NCI-H146 treated with DMSO at 0.1 percent for 48 hours (cell line): Measurements from ENCODE around the gene PRMT7.

Source experiments
- DNase-seq: peaks from one replicate; lab custom pipeline; 2025; ENCODE audit not compliant: unreplicated experiment; lab: John Stamatoyannopoulos, UW

Gene PRMT7

DNA sequence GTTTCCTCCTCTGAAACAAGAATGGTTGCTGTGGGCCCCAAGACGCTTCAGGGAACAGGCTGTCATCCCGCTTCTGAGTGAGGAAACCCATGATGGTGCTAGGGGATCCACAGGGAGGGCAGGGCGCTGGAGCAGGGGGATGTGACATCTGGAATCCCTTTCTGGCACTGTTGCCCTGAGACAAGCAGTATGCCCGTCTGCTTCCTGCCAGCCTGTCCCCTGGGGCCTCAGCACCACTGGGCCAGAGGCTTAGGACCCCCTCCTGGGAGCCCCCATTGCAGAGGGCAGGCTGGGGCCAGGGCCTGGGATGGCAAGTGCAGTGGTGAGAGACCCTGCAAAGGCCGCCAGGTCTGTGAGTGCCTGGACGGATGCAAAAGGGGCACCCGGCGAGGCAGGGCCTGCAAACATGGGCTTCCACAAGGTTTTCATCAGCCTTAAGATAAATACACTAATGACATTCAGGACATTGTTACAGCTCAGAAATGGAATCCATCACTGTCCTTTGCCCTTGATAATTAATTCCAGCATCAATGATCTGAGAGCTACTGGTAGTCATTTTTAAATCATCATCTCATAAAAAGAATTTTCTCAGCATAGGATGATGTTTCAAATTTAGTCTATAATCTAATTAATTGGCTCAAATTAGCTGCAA is 51.6 kb downstream of the PRMT7 start:
- no peak for DNase-seq

DNA sequence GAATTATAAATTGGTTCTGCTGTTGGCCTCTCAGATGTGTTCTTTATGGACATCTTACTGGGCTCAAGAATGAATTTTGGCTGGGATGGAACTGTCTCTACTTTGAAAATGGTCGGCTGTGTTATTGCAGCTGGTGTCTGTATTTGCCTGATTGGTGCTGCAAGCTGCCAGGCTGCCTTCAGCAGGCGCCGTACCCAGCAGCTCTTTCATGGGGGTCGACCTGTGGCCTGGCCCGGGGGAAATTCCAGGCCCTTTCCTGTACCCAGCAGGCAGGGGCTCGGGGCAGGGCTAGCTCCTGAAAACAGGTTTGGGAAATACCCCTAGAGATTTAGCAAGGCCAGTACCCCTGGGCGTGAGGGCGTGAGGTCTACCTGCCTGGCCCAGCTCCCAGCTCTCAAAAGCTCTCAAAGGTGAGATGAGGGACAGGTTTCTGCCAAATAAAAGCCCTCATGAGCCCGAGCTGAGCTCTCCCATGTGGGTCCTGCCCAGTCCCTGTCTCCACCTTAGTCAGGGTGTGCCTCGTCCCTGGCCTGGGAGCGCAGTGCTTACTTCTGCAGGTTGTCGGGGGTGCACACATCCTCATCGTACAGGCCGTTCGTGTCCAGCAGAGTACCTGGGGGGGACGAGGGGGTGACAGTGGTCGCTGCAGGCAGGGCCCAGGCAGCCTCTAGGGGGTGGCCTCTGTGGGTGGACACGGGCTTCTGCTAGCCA is 52.3 kb downstream of the PRMT7 start:
- DNase-seq: no peak

DNA sequence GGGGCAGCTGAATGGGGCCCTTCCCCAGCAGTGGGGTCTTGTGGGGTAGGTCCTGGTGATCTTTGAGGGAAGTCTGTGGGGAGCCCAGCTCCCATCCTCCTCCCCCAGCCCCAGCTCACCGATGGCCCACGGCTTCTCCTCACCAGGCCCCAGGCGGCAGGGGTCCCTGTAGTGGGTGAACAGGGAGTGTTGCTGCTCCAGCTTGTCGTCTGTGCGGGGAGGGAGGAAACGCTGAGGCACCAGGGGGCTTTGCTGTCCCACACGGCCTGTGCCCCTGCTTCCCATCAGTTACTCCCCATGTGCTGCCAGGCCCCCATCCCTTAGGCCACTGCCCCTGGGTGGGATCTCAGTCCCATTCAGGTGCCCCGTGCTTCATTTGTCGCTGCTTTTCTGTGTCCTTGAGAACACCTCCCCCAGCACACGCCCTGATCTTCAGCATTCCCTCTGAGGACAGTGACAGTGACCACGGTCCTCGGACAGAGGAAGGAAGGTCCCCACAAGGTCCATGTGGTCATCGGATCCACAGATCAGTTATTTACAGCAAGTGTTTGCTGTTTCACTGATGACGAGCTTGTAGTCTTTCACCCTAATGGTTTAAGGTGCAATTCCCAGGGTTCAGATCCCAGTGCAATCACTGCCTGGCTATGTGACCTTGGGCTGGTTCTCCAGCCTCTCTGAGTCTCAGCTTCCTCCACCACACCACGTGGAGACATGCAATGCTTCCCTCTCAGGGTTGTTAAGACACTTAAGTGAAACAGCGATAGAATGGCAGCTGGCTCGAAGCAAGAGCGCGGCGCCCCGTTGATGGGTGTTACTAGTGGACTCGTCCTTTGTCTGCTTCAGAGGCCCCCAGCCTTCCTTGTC is 53.1 kb downstream of the PRMT7 start:
- no peak for DNase-seq

DNA sequence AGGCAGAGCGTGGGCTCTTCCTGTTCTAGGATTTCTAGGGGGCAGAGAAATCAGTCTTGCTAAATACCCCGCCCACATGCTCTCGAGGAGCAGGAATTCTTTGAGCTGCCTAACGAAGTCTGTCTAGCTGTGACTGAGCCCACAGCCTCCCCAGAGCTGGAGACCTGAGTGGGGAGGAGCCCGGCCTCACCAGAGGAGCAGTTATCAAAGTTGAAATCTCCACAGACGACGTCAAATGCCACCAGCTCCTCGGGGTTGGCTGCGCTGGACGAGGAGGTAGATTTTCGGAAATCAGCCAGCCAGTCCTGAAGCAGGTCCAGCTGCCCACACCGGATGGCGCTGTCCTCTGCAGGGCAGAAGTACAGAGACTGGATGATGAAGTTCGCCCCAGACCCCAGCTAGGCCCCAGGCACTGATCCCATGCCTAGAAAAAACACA is 53.8 kb downstream of the PRMT7 start:
- DNase-seq: no peak

DNA sequence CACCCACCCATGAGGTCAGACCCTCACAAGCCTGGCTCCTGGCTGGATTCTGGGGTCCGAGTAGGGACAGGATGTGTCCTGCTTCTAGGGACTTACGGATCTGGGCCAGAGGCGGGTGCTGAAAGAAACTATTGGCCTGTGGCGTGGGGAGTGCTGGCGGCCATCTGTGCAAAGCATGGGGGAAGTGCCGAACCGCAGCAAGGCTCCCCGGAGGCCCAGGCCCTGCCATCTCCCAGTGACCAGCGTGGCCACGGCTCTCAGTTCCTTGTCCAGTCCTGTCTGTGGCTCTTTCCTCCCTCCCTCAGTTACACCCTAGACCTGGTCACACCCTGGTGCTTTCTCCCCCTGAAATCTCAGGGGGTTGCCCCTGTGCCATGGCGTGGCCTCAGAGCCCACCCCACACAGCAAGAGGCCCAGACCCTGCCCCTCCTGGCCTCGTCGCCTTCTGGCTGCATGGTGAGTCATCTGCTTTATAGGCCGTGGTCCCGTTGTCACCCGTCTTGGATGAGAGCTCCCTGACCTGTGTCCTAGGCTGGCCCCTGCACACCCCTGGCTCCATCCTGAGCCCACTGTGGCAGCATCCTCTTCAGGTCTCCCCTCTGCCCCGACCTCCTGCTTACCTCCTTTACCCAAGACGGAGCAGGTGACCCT is 54.5 kb downstream of the PRMT7 start:
- DNase-seq: no peak

GRCh38 chr16:68366062-68366461 is 55.2 kb downstream of the PRMT7 start:
- DNase-seq: no peak

- no peak for DNase-seq
Measured at GRCh38 chr16:68367030-68367429, 56.2 kb downstream of the PRMT7 start.

DNA sequence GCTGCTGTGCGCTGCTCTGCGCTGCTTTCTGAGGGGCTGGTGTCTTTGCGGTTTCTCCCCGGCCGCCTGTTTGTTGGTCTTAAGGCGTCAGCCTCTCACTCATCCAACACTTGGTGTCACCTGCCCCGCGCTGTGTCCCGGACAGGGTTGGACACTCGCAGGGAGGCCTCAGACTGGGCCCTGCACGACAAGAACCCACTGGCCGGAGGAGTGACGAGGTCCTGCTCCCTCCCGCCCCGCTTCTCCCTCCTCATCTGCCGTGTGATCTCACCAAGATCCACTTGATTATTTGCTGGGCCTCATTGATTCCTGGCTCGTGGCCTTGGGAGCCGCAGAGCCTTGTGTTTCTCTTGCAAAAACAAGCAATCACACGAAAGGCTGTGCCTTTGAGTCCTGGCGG is 56.6 kb downstream of the PRMT7 start:
- no peak for DNase-seq

DNA sequence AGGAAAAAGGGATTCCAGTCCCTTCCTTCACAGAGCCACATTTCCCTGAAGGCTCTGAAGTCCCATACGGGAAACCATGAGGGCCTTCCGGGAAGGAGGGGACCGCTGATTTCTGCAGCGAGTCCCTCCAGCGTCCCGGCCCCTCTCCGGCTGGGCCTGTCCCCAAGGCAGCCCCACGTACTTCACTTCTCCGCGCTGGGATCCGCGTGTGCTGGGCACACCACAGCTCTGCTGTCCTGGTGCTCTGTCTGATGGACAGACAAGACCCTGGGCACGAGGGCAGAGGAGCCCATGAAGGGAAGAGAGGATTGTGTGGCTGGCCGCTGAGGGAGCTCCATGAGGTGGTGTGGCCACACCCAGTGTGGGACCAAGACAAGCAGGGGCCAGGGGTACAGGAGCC is 57.1 kb downstream of the PRMT7 start:
- no peak for DNase-seq

DNA sequence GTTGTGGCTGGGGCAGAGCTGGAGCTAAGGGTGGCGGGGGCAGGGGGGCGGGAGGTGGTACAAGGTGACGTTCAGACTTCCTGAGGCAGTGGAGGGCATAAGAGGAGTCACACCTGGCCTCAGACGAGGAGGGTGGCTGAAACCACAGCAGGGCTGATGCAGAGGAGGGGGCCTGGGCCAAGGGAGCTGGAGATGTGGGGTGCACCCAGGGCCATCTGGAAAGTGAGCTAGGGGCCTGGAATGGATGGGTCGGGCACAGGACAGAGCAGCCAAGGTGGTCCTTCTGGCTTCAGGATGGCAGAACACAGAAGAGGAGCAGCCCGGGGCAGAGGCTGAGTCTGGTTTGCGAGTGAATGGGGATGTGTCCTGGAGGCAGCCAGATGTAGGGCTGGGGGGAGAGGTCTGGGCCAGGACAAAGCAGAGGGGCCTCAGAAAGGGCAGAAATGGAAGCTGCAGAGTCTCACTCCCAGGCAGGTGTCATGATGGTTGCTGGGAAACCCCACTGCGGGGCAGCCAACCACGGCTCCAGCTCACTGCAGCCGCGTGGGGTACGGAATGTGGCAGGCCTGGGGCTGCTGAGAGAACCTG is 57.6 kb downstream of the PRMT7 start:
- no peak for DNase-seq

DNA sequence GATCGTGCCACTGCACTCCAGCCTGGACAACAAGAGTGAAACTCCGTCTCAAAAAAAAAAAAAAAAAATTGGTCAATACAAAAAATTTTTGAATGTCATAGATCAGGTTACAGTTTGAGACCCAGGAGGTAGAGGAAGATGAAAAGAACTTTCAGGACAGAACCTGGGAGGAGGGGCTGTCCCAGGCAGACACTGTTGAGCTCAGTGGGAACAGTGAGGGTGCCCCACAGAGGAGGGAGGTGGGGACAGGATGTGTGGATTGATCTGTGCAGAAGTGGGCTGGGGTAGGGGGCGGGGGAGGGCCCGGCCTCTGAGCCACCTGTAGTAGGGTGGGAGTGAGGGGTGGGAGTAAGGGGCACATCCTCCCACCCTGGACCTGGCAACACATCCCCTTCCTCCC is 58.3 kb downstream of the PRMT7 start:
- no peak for DNase-seq

- DNase-seq: no peak
Measured at GRCh38 chr16:68369697-68370580, 59.1 kb downstream of the PRMT7 start.

DNA sequence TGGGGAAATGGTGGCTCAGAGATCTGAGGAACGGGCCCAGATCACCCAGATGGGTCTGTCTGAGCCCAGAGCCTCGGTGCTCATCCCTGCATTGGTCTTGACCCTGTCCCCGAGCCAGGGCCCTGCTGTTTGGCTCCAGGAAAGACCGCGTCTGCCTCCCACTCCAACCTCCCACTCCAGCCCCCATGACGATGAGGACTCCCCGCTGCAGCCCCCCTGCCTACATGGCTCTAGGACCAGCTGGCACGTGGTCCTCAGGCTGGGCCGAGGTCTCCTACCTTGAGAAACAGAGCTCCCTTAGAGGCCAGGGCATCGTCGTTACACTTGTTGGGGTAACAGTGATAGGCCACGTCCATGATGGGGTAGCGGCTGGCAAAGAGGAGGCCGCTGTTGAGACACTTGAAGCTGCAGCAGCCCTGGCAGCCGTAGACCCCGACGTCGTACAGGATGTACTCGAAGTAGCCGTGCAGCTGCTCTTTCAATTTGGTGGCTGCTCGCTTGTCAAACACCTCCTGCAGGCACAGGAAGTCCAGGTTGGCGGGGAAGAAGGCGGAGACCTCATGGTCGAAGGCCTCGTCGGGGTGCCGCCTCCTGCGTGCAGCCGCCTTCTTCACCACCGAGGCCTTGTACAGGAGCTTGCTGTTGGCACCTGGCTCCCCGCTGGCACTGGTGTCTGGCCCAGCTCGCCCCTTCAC is 59.9 kb downstream of the PRMT7 start:
- no peak for DNase-seq

DNA sequence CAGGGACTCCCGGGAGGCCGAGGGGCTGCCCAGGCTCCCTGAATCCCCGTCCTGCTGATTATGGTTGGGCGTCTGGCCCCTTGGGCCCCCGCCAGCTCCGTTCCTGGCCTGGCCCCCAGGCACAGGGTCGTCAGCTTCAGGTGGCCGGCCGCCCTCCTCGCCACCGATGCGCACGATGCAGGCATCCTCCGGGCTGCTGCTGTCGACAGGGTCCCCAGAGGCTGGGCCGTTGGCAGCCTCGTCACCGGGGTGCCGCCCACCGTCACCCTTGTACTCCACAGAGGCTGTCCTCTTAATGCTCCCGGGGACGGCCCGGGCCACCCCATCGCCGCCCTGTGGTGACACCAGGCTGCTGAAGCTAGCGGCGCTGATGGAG is 60.4 kb downstream of the PRMT7 start:
- no peak for DNase-seq

DNA sequence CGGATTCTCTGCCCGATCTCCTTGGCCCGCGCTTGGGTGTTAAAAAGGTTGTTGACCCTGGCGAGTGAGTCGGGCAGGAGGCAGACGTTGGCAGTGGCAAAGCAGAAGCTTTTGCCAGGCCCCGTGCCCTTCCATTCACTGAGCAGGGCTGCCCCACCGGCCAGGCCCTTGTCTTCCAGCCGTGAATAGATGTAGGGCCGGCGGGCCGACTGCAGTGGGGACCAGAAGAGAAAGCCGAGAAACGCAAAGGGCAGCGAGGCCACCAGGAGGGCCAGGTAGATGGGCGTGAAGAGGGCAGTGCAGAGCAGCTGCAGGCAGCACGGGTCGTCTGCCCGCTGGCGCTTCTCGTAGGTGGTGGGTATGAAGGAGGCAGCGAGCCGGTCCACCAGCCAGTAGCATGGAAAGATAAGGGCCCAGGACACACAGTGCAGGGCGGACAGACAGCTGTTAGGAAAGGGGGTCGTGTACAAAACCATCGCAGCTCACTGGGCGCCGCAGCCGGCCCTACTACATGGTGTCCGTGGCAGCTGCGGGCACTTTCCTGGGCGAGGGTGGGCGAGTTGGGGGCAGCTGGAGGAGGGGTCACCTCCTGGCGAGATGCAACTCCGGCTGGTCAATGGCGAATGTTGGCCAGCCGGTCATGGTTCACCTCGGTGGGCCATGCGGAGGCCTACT is 61.0 kb downstream of the PRMT7 start:
- no peak for DNase-seq

- DNase-seq: no peak
Measured at GRCh38 chr16:68372381-68372720, 61.5 kb downstream of the PRMT7 start.

GRCh38 chr16:68372806-68373205 is 62.0 kb downstream of the PRMT7 start:
- DNase-seq: no peak

DNA sequence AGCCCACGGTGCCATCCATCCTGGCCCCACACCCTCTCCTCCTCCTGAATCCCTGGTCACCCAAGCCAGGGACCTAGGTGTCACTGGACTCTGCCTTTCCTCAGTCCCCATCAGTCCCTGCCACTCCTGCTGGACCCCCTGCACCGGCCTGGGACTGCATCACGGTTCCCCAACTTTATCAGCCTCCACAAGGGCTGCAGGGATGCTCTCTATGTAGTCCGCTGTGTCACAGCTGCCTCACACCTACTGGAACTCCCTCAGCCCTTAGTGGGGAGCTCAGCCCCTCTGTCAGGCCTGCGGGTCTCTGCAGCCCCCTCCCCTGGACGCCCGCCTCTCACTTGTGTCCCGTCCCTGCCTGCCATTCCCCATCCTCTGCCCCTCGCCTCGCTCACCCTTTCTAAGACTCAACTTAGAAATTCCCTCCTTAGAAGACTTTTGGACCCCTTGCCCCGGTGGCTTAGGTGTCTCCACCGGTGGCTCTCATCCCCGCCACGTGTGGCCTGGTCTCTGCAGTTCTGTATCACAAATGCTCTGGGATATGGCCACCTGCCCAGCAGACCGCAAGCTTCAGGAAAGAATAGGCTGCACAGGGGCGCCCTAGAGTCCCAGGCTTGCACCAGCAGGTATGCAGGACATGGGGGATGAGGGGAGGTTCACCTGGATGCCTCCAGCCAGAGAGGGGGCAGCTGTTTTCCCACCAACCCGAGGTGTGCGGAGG is 62.9 kb downstream of the PRMT7 start:
- DNase-seq: no peak
